Peyer's patch (tissue), 4 donors: ENCODE data around the gene CACNA2D1.

Experiments
- POLR2A ChIP-seq, 2 donors: fragments of 450-650 bp; IDR thresholded peaks; one replicate each; pipeline ENCODE4 v1.5.1; 2017; ENCODE audit warnings: antibody characterized with exemption in 2 of 2, mild to moderate bottlenecking in 2 of 2, moderate library complexity in 2 of 2
- TF ChIP-seq, protein P1 (sequence below), 6 experiments: fragments of 450-650 bp in 4 of 6; fragments of 200-600 bp in 2 of 6; sonication (generic) in 1 of 6; IDR thresholded peaks; one replicate each; pipeline ENCODE4 v1.5.1; 2017 to 2019; ENCODE audit warnings: antibody characterized with exemption in 6 of 6, mild to moderate bottlenecking in 3 of 6, moderate library complexity in 1 of 6

DNA sequence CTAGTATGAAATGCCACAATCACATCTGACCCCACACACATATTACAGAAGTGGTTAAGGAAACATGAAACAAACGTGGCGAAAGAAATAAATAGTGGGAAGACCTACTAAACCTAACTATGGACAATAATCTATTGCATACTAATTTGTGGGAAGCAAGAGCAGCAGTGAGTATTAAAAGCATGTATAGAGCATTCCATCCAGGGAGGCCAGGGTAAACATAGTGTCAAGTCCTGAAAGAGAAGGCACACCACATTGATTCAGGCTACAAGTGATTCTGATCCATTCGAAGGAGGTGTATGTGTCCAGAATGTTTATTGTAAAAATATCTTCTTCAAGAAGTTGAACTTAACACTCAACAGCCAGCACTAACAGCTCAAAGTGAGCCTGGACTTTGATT, 29.2 kb downstream of the CACNA2D1 start:
- TF ChIP-seq, protein P1, sequence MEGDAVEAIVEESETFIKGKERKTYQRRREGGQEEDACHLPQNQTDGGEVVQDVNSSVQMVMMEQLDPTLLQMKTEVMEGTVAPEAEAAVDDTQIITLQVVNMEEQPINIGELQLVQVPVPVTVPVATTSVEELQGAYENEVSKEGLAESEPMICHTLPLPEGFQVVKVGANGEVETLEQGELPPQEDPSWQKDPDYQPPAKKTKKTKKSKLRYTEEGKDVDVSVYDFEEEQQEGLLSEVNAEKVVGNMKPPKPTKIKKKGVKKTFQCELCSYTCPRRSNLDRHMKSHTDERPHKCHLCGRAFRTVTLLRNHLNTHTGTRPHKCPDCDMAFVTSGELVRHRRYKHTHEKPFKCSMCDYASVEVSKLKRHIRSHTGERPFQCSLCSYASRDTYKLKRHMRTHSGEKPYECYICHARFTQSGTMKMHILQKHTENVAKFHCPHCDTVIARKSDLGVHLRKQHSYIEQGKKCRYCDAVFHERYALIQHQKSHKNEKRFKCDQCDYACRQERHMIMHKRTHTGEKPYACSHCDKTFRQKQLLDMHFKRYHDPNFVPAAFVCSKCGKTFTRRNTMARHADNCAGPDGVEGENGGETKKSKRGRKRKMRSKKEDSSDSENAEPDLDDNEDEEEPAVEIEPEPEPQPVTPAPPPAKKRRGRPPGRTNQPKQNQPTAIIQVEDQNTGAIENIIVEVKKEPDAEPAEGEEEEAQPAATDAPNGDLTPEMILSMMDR (IDR thresholded peaks at IDR 0.05): no peak
- no peak for TF ChIP-seq POLR2A (IDR thresholded peaks at IDR 0.05)
